Epithelial cell of prostate (primary cell): ENCODE results near the gene CNTNAP5.

Experiments
- DNase-seq: peaks from one replicate; pipeline ENCODE4 v3.0.0-alpha.2; 2011; ENCODE audit warnings: low read depth, low spot score
- H3K27ac ChIP-seq: fragments of 450-650 bp; 2 replicates; pipeline ENCODE4 v1.5.1; 2017; ENCODE audit warnings: mild to moderate bottlenecking

Gene CNTNAP5

GRCh38 chr2:124911560-124911959 is 886.5 kb downstream of the CNTNAP5 start:
- no peak for DNase-seq
- H3K27ac ChIP-seq: no peak overlapping the region

GRCh38 chr2:124913868-124914267 is 888.8 kb downstream of the CNTNAP5 start:
- no peak overlapping the region for H3K27ac ChIP-seq
- DNase-seq: no peak

GRCh38 chr2:124915567-124915966 is 890.5 kb downstream of the CNTNAP5 start:
- DNase-seq: no peak
- no peak overlapping the region for H3K27ac ChIP-seq

- no peak for DNase-seq
Observed at GRCh38 chr2:124919296-124919695, 894.2 kb downstream of the CNTNAP5 start.

GRCh38 chr2:124920448-124920847 is 895.4 kb downstream of the CNTNAP5 start:
- no peak overlapping the region for H3K27ac ChIP-seq
- DNase-seq: no peak

More at GRCh38 chr2:124919296-124919695, 894.2 kb downstream of the CNTNAP5 start:
- no peak overlapping the region for H3K27ac ChIP-seq

GRCh38 chr2:124921191-124921590 is 896.1 kb downstream of the CNTNAP5 start:
- no peak overlapping the region for H3K27ac ChIP-seq
- no peak for DNase-seq

GRCh38 chr2:124923097-124923496 is 898.0 kb downstream of the CNTNAP5 start:
- no peak overlapping the region for H3K27ac ChIP-seq
- DNase-seq: no peak

GRCh38 chr2:124933883-124934282 is 908.8 kb downstream of the CNTNAP5 start:
- DNase-seq: no peak
- H3K27ac ChIP-seq: no peak overlapping the region

GRCh38 chr2:124953921-124954320 is 928.8 kb downstream of the CNTNAP5 start:
- DNase-seq: no peak
- no peak overlapping the region for H3K27ac ChIP-seq

- H3K27ac ChIP-seq: no peak overlapping the region
- DNase-seq: no peak
Observed at GRCh38 chr2:124959581-124959980, 934.5 kb downstream of the CNTNAP5 start.

- no peak overlapping the region for H3K27ac ChIP-seq
- DNase-seq: no peak
Observed at GRCh38 chr2:124961132-124961531, 936.0 kb downstream of the CNTNAP5 start.
